HEK293 (cell line): ENCODE measurements around the gene DYNLRB2.

Source experiments
- CTCF ChIP-seq: fragments of 450-650 bp; formaldehyde crosslinking; IDR thresholded peaks from 2 replicates; pipeline ENCODE4 v1.5.1; 2016; ENCODE audit warnings: missing biosample characterization, missing genetic modification characterization
- PBX3 ChIP-seq: sonication (generic); formaldehyde crosslinking; IDR thresholded peaks from 2 replicates; pipeline ENCODE4 v1.8.1; 2022; ENCODE audit warnings: mild to moderate bottlenecking, moderate library complexity, missing genetic modification reagents
- ZNF518A ChIP-seq: fragments of 450-650 bp; formaldehyde crosslinking; conservative IDR thresholded peaks from 2 replicates; pipeline ENCODE4 v1.5.1; 2016; ENCODE audit warnings: low read depth, missing biosample characterization, missing genetic modification characterization
- ZNF580 ChIP-seq: fragments of 450-650 bp; formaldehyde crosslinking; IDR thresholded peaks from 2 replicates; pipeline ENCODE4 v1.5.1; 2016; ENCODE audit warnings: missing biosample characterization, missing genetic modification characterization
- ZNF639 ChIP-seq: fragments of 450-650 bp; formaldehyde crosslinking; IDR thresholded peaks from 2 replicates; pipeline ENCODE4 v1.5.1; 2016; ENCODE audit warnings: missing biosample characterization, missing genetic modification characterization

GRCh38 chr16:80503107-80503506 is 37.7 kb upstream of the DYNLRB2 start:
- TF ChIP-seq CTCF (tag by site-specific recombination) (no peak), ZNF639 (no peak), ZNF580 (tag by site-specific recombination) (no peak), PBX3 (CRISPR knock-in tag) (no peak), ZNF518A (tag by site-specific recombination) (no peak)
